Measurements from ENCODE around the gene ADGRL3.

GRCh38 chr4:61532336-61533000, 332.3 kb downstream of the ADGRL3 start:
- TF ChIP-seq SNAI2 (CRISPR knock-in tag; IDR thresholded peaks at IDR 0.05) = no peak
- no peak for TF ChIP-seq RARB (CRISPR knock-in tag; IDR thresholded peaks at IDR 0.05)
- no peak for TF ChIP-seq ZNF70 (CRISPR knock-in tag; IDR thresholded peaks at IDR 0.05)
- no peak for TF ChIP-seq ESRRG (CRISPR knock-in tag; IDR thresholded peaks at IDR 0.05)
- no peak for TF ChIP-seq OSR1 (CRISPR knock-in tag; IDR thresholded peaks at IDR 0.05)
- no peak for TF ChIP-seq PATZ1 (CRISPR knock-in tag; IDR thresholded peaks at IDR 0.05; ENCODE audit: borderline replicate concordance)
- no peak for TF ChIP-seq TCF4 (CRISPR knock-in tag; IDR thresholded peaks at IDR 0.05; ENCODE audit: borderline replicate concordance)
- TF ChIP-seq BACH2 (CRISPR knock-in tag; IDR thresholded peaks at IDR 0.05; ENCODE audit: borderline replicate concordance) = no peak
- TF ChIP-seq ARNTL (CRISPR knock-in tag; IDR thresholded peaks at IDR 0.05; ENCODE audit: borderline replicate concordance, low read depth) = no peak
- no peak for TF ChIP-seq TOX (CRISPR knock-in tag; IDR thresholded peaks at IDR 0.05; ENCODE audit: borderline replicate concordance)
